Astrocyte of the cerebellum (primary cell): ENCODE measurements around the gene CLECL1.
A peak's percentile ranks its signal among the peaks of the same experiment; 100 is the strongest.

Experiments
- DNase-seq: peaks from one replicate; pipeline ENCODE4 v3.0.0-alpha.2; 2011; ENCODE audit warnings: low read depth
- H3K4me3 ChIP-seq: 2 replicates; pipeline ENCODE4 v1.5.1; 2011; ENCODE audit warnings: mild to moderate bottlenecking, low read depth, low read length, moderate library complexity
- CTCF ChIP-seq: IDR thresholded peaks from 2 replicates; pipeline ENCODE4 v1.5.1; 2012; ENCODE audit warnings: low read length, low read depth, moderate library complexity, mild to moderate bottlenecking; ENCODE audit errors: missing control alignments
- in situ Hi-C: cut with HindIII; loops from 2 replicates; pipeline ENCODE4 v1.10.0; 2017; ENCODE audit warnings: low sequenced_read_pairs

Gene CLECL1

GRCh38 chr12:9674226-9674590 is 58.7 kb downstream of the CLECL1 start:
- DNase-seq: no peak
- no peak overlapping the region for H3K4me3 ChIP-seq

GRCh38 chr12:9673404-9674225 is 59.3 kb downstream of the CLECL1 start:
- H3K4me3 ChIP-seq: no peak overlapping the region
- peak; percentile 93 for DNase-seq
- in situ Hi-C loops: no loop called here
- TF ChIP-seq CTCF: no peak

More at GRCh38 chr12:9674226-9674590, 58.7 kb downstream of the CLECL1 start:
- in situ Hi-C loops: no loop called here
- TF ChIP-seq CTCF: no peak
